Measurements from ENCODE around the gene CEP41. TPM values are rescaled to one million over a fixed set of nuclear protein-coding genes. Genes with fewer than 3 reads are reported as not detected.

The CEP41 gene
- polyA plus RNA-seq, 3 donors = 2.9 to 8.5 (median 7.2) TPM

GRCh38 chr7:130417213-130417612 lies 23.6 kb downstream of the CEP41 start:
- 0% methylated on average over 2 of the region's 5 CpGs for WGBS (ENCODE audit: insufficient coverage)
- Mint-ChIP-seq H3K36me3 (peaks cover 0 to 6% of the 10 kb centered on the region in 2 donors), H3K4me3 (no peak overlapping the region), H3K4me1 (peaks cover 20% of the 10 kb centered on the region), H3K9me3 (no peaks in the 10 kb centered on the region), H3K27me3 (ENCODE audit: low read depth in 3 of 3) (peaks cover 0 to 2% (median 0%) of the 10 kb centered on the region in 3 donors), H3K27ac (no peak overlapping the region)
- Histone ChIP-seq H3K9me3 (replicated peaks in 1 of 2; ENCODE audit: control insufficient read depth in 1 of 2, insufficient read depth in 1 of 2, low read length in 2 of 2) (no peaks in the 10 kb centered on the region), H3K9ac (ENCODE audit: insufficient read depth, low read length, poor library complexity, severe bottlenecking) (no peak overlapping the region), H3K27ac (ENCODE audit: low read depth in 1 of 2, low read length in 2 of 2) (no peak overlapping the region), H4K20me1 (ENCODE audit: insufficient read depth, low read length) (no peaks in the 10 kb centered on the region), H3K27me3 (ENCODE audit: control insufficient read depth in 2 of 2, insufficient read depth in 2 of 2, low read length in 2 of 2) (no peaks in the 10 kb centered on the region), H3K4me3 (replicated peaks in 1 of 3; ENCODE audit: low read depth in 2 of 3, low read length in 3 of 3) (no peak overlapping the region), H3K79me2 (ENCODE audit: insufficient read depth, low read length) (no peaks in the 10 kb centered on the region), H2AFZ (ENCODE audit: insufficient read depth, low read depth, low read length, poor library complexity, severe bottlenecking) (peak overlapping the region; percentile 30), H3K4me2 (replicated peaks; ENCODE audit: extremely low read depth, low read length, poor library complexity, severe bottlenecking) (no peak overlapping the region), H3K36me3 (replicated peaks in 1 of 2; ENCODE audit: control insufficient read depth in 1 of 2, insufficient read depth in 2 of 2, low read length in 2 of 2) (no peaks in the 10 kb centered on the region), H3K4me1 (ENCODE audit: control insufficient read depth in 1 of 2, insufficient read depth in 2 of 2, low read length in 2 of 2) (peaks cover 3 to 8% of the 10 kb centered on the region in 2 donors)
- no peak for TF ChIP-seq CTCF (IDR thresholded peaks at IDR 0.05)
- DNase-seq = no peak
- intact Hi-C loops (cut with micrococcal nuclease) = no loop called here

GRCh38 chr7:130415006-130415405 lies 25.8 kb downstream of the CEP41 start:
- Mint-ChIP-seq H3K4me3 (no peak overlapping the region), H3K4me1 (peaks cover 20% of the 10 kb centered on the region), H3K36me3 (peaks cover 0 to 14% of the 10 kb centered on the region in 2 donors), H3K9me3 (no peaks in the 10 kb centered on the region), H3K27me3 (ENCODE audit: low read depth in 3 of 3) (peaks cover 0 to 2% (median 0%) of the 10 kb centered on the region in 3 donors), H3K27ac (no peak overlapping the region)
- H3K4me1 ChIP-seq (ENCODE audit: control insufficient read depth in 1 of 2, insufficient read depth in 2 of 2, low read length in 2 of 2) = peaks cover 3 to 8% of the 10 kb centered on the region in 2 donors
- no peaks in the 10 kb centered on the region for H3K79me2 ChIP-seq (ENCODE audit: insufficient read depth, low read length)
- H3K36me3 ChIP-seq (replicated peaks in 1 of 2; ENCODE audit: control insufficient read depth in 1 of 2, insufficient read depth in 2 of 2, low read length in 2 of 2) = no peaks in the 10 kb centered on the region
- H3K27ac ChIP-seq (ENCODE audit: low read depth in 1 of 2, low read length in 2 of 2) = no peak overlapping the region
- H2AFZ ChIP-seq (ENCODE audit: insufficient read depth, low read depth, low read length, poor library complexity, severe bottlenecking) = no peak overlapping the region
- no peak overlapping the region for H3K4me3 ChIP-seq (replicated peaks in 1 of 3; ENCODE audit: low read depth in 2 of 3, low read length in 3 of 3)
- H3K27me3 ChIP-seq (ENCODE audit: control insufficient read depth in 2 of 2, insufficient read depth in 2 of 2, low read length in 2 of 2) = no peaks in the 10 kb centered on the region
- H3K9ac ChIP-seq (ENCODE audit: insufficient read depth, low read length, poor library complexity, severe bottlenecking) = no peak overlapping the region
- DNase-seq = peak in 1 of 3 donors; percentile 16
- H3K4me2 ChIP-seq (replicated peaks; ENCODE audit: extremely low read depth, low read length, poor library complexity, severe bottlenecking) = no peak overlapping the region
- no peaks in the 10 kb centered on the region for H4K20me1 ChIP-seq (ENCODE audit: insufficient read depth, low read length)
- intact Hi-C loops (cut with micrococcal nuclease) = no loop called here
- no peaks in the 10 kb centered on the region for H3K9me3 ChIP-seq (replicated peaks in 1 of 2; ENCODE audit: control insufficient read depth in 1 of 2, insufficient read depth in 1 of 2, low read length in 2 of 2)
- no peak for TF ChIP-seq CTCF (IDR thresholded peaks at IDR 0.05)

All from CD14-positive monocyte (primary cell).